Erythroblast (primary cell): ENCODE data around the gene GDF11.

ENCODE experiments used
- GATA1 ChIP-seq: IDR thresholded peaks from 2 replicates; pipeline ENCODE4 v1.6.1; 2011; ENCODE audit warnings: low read depth, mild to moderate bottlenecking, control low read depth, low read length, moderate library complexity
- POLR2A ChIP-seq: IDR thresholded peaks from 2 replicates; pipeline ENCODE4 v1.6.1; 2011; ENCODE audit warnings: mild to moderate bottlenecking, low read length

DNA sequence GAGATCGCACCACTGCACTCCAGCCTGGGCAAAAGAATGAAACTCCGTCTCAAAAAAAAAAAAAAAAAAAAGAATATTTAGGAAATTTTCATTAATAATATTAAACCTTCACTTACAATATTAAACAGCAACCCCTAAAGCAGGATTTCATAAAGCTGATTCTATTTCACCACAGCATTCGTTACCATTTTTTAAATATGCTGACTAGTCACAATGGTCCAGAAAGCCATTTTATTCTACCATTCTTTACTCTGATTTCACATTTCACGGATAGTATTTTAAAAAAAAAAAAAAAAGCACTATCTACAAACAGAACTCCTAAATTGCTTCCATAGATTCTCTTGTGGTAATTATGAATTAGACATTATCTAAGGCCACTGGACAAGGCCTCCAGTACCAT, 47.0 kb downstream of the GDF11 start:
- TF ChIP-seq POLR2A (no peak), GATA1 (no peak)
